ENCODE measurements around the gene C1orf185.
"Not testable (repeated sequence)": the region's sequence is repeated elsewhere in the genome, so short reads cannot be mapped to it uniquely, and the experiment has no call there.

The C1orf185 gene

DNA sequence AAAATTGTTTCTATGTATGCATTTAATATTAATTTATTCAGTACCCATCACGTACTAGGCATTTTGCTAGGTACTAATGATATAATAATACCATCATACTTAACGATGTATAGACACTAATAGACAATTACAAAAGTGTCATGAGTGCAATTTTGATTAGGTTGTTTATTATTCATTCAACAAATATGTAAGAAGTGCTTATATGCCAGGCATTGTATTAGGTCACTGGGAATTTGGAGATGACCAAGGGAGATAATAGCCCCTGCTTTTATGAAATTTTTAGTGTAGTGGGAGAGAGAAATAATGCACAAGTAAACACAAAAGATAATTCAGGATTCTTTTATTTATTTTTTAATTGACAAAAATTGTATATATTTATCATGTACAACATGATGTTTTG, 18.6 kb downstream of the C1orf185 start:
- no peak for TF ChIP-seq Cebpa-rat (IDR thresholded peaks at IDR 0.05)
- H3K4me1 ChIP-seq: no peaks in the 10 kb centered on the region

DNA sequence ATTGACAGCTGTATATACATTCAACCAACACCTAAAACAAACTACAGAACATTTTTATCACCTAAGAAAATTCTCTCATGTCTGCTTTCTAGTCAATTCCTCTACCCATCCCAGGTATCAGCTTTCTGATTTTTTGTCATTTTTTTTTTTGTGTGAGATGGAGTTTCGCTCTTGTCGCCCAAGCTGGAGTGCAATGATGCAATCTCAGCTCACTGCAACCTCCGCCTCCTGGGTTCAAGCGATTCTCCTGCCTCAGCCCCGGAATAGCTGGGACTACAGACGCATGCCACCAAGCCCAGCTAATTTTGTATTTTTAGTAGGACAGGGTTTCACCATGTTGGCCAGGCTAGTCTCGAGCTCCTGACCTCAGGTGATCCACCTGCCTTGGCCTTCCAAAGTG, 25.1 kb downstream of the C1orf185 start:
- peaks cover 7 to 15% (median 9%) of the 10 kb centered on the region in 11 experiments for H3K9me3 ChIP-seq (replicated peaks in 1 of 11)
- not testable (repeated sequence) for H3K27me3 ChIP-seq, H3K4me2 ChIP-seq, H3K27ac ChIP-seq, H3K4me1 ChIP-seq, H3K36me3 ChIP-seq, H4K20me1 ChIP-seq, H3K9ac ChIP-seq, H3K4me3 ChIP-seq

More for the DNA sequence above, 18.6 kb downstream of the C1orf185 start:
- Histone ChIP-seq H3K9me3 (replicated peaks in 1 of 11) (peaks cover 0 to 4% (median 0%) of the 10 kb centered on the region in 11 experiments; a peak in 1 of 22 replicates), H3K9ac (no peak overlapping the region), H3K4me2 (no peak overlapping the region), H4K20me1 (no peaks in the 10 kb centered on the region), H3K27ac (no peak overlapping the region), H3K27me3 (no peaks in the 10 kb centered on the region), H3K4me3 (no peak overlapping the region), H3K36me3 (no peaks in the 10 kb centered on the region)

DNA sequence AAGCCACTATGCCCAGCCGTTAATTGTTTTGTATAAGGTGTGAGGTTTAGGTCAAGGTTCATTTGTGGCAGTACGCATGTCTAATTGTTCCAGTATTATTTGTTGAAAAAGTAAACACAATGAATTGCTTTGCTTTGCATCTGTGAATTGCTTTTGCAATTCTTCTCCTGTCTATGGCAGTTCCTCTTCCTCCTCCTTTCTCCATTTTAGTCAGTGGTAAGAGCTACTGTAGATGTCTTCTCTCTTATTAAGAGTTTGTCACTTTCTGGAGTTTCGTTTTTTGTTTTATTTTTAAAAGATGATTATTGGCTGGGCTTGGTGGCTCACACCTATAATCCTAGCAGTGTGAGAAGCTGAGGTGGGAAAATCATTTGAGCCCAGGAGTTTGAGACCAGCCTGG, 29.2 kb downstream of the C1orf185 start:
- no peak overlapping the region for H3K4me3 ChIP-seq
- no peak overlapping the region for H3K27ac ChIP-seq
- no peaks in the 10 kb centered on the region for H4K20me1 ChIP-seq
- no peaks in the 10 kb centered on the region for H3K4me1 ChIP-seq
- peaks cover 29 to 42% (median 35%) of the 10 kb centered on the region in 11 experiments for H3K9me3 ChIP-seq (replicated peaks in 1 of 11)
- H3K4me2 ChIP-seq: no peak overlapping the region
- TF ChIP-seq Cebpa-rat (IDR thresholded peaks at IDR 0.05): no peak
- H3K27me3 ChIP-seq: no peaks in the 10 kb centered on the region
- no peak overlapping the region for H3K9ac ChIP-seq
- no peaks in the 10 kb centered on the region for H3K36me3 ChIP-seq

DNA sequence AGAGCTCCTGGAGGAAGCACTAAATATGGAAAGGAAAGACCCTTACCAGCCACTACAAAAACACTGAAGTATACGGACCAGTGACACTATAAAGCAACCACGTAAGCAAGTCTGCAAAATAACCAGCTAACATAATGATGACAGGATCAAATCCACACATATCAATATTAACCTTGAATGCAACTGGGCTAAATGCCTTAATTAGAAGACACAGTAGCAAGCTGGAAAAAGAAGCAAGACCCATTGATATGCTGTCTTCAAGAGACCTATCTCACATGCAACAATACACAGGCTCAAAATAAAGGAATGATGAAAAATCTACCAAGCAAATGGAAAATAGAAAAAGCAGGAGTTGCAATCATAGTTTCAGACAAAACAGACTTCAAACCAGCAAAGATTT, 31.0 kb downstream of the C1orf185 start:
- Histone ChIP-seq H3K9ac (no peak overlapping the region), H3K9me3 (replicated peaks in 1 of 11) (peaks cover 29 to 42% (median 35%) of the 10 kb centered on the region in 11 experiments), H3K27me3 (no peaks in the 10 kb centered on the region), H3K36me3 (no peaks in the 10 kb centered on the region), H3K27ac (no peak overlapping the region), H4K20me1 (no peaks in the 10 kb centered on the region), H3K4me2 (no peak overlapping the region), H3K4me3 (no peak overlapping the region), H3K4me1 (no peaks in the 10 kb centered on the region)
- TF ChIP-seq Cebpa-rat (IDR thresholded peaks at IDR 0.05): no peak

DNA sequence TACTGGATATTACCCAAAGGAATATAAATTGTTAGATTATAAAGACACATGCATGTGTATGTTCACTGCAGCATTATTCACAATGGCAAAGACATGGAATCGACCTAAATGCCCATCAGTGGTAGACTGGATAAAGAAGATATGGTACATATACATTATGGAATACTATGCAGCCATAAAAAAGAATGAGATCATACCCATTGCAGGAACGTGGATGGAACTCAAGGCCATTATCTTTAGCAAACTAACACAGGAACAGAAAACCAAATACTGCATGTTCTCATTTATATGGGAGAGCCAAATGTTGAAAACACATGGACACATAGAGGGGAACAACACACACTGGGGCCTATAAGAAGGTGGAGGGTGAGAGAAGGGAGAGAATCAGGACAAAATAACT, 35.7 kb downstream of the C1orf185 start:
- H3K9ac ChIP-seq, H3K4me2 ChIP-seq, H3K4me1 ChIP-seq, H3K27me3 ChIP-seq, H4K20me1 ChIP-seq, H3K4me3 ChIP-seq, H3K36me3 ChIP-seq, H3K27ac ChIP-seq: not testable (repeated sequence)
- H3K9me3 ChIP-seq (replicated peaks in 1 of 11): peaks cover 15 to 24% (median 22%) of the 10 kb centered on the region in 11 experiments

DNA sequence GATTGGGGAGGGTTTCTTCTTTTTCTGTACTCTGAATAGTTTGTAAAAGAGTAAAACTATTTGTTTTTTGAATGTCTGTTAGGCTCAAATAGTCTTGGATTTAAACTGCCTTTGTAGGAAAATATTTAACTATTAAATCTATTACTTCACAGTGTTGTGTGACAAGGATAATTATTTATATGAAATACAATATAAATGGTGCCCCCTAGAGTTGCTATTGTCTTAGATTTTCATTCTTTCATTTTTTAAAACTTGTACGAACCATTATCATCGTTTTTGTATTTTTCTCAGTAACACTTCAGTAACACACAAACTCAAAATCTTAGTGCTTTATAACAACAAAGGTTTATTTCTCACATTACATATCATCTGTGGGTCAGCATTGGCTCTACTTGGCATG, 37.4 kb downstream of the C1orf185 start:
- no peaks in the 10 kb centered on the region for H3K36me3 ChIP-seq
- H4K20me1 ChIP-seq: no peaks in the 10 kb centered on the region
- no peak for TF ChIP-seq Cebpa-rat (IDR thresholded peaks at IDR 0.05)
- H3K4me1 ChIP-seq: no peaks in the 10 kb centered on the region
- H3K9ac ChIP-seq: no peak overlapping the region
- H3K4me3 ChIP-seq: no peak overlapping the region
- H3K27me3 ChIP-seq: no peaks in the 10 kb centered on the region
- no peak overlapping the region for H3K4me2 ChIP-seq
- H3K9me3 ChIP-seq (replicated peaks in 1 of 11): peaks cover 0 to 6% (median 5%) of the 10 kb centered on the region in 11 experiments; a peak in 7 of 22 replicates
- no peak overlapping the region for H3K27ac ChIP-seq

DNA sequence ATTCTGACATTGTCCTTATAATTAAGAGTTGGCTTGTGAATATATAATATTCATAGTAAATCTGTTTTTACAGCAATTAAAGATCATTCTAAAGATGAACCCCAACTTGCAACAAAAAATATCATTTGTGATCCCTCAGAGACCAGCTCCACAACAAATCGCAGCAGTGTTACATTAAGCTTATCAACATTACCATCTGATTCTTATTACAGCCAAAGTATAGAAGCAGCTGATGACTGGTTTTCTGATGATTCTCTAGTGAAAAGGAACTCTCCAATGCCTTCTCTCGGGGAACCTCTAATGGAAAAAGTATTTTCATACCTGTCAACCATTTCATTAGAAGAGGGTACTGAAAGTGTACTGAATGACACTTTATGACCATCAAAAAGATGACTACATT, 45.4 kb downstream of the C1orf185 start:
- H3K9me3 ChIP-seq (replicated peaks in 1 of 11): no peaks in the 10 kb centered on the region
- no peak overlapping the region for H3K4me3 ChIP-seq
- no peak for TF ChIP-seq Cebpa-rat (IDR thresholded peaks at IDR 0.05)
- no peak overlapping the region for H3K9ac ChIP-seq
- no peak overlapping the region for H3K27ac ChIP-seq
- no peaks in the 10 kb centered on the region for H3K4me1 ChIP-seq
- no peaks in the 10 kb centered on the region for H3K27me3 ChIP-seq
- no peaks in the 10 kb centered on the region for H3K36me3 ChIP-seq
- H3K4me2 ChIP-seq: no peak overlapping the region
- H4K20me1 ChIP-seq: no peaks in the 10 kb centered on the region

DNA sequence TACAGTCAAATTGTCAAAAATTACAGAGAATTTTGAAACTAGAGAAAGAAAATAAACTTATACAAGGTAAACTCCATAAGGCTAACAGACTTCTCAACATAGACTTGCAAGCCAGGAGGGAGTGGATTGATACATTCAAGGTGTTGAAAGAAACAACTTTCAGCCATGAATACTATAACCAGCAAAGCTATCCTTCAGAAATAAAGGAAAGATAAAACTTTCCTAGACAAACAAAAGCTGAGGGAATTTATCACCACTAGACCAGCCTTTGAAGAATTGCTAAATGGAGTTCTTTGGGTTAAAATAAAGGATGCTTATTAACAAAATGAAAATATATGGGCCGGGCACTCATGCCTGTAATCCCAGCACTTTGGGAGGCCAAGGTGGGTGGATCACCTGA, 52.7 kb downstream of the C1orf185 start:
- Histone ChIP-seq H4K20me1 (no peaks in the 10 kb centered on the region), H3K9ac (no peak overlapping the region), H3K36me3 (no peaks in the 10 kb centered on the region), H3K4me2 (no peak overlapping the region), H3K9me3 (replicated peaks in 1 of 11) (peaks cover 27 to 37% (median 32%) of the 10 kb centered on the region in 11 experiments), H3K4me1 (peaks cover 0 to 7% (median 0%) of the 10 kb centered on the region in 10 experiments; a peak in 2 of 20 replicates), H3K27me3 (no peaks in the 10 kb centered on the region), H3K4me3 (no peak overlapping the region), H3K27ac (no peak overlapping the region)
- no peak for TF ChIP-seq Cebpa-rat (IDR thresholded peaks at IDR 0.05)

DNA sequence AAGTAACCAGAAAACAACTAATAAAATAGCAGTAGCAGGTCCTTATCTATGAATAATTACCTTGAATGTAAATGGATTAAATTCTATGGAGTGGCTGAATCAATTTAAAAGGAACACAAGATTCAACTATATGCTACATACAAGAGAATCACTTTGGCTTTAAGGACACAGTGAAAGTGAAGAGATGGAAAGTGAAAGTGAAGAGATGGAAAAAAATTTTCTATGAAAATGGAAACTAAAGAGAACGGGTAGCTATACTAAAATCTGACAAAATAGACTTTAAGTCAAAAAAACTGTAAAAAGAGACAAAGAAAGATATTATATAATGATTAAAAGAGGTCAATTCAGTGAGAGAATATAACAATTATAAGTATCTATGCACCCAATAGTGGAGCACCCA, 54.7 kb downstream of the C1orf185 start:
- Histone ChIP-seq H4K20me1 (no peaks in the 10 kb centered on the region), H3K9ac (no peak overlapping the region), H3K4me3 (no peak overlapping the region), H3K4me2 (no peak overlapping the region), H3K27ac (no peak overlapping the region), H3K27me3 (no peaks in the 10 kb centered on the region), H3K4me1 (peaks cover 0 to 7% (median 0%) of the 10 kb centered on the region in 10 experiments; a peak in 2 of 20 replicates), H3K36me3 (no peaks in the 10 kb centered on the region), H3K9me3 (replicated peaks in 1 of 11) (peaks cover 27 to 37% (median 32%) of the 10 kb centered on the region in 11 experiments)
- no peak for TF ChIP-seq Cebpa-rat (IDR thresholded peaks at IDR 0.05)

DNA sequence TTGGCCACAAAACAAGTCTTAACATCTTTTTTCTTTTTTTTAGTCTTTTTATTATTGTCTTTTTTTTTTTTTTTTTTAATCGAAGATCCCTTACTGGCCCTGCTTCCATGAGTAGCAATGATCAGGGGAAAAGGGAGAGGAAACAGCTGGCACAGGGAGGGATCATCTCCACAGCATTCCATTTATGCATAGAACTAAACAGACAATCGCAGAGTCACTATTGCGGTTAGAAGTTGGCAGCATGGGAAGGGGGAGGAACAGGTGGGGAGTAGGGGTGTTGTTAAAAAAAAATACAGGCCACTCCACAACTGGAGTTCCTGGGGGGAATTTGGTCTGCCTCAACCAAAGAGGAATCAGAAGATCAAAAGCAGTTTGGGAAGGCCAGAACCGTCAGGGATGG, 55.4 kb downstream of the C1orf185 start:
- peak overlapping the region in 3 of 11 experiments; percentile 7 to 19 (median 13); a peak in 1 of 22 replicates for H3K4me2 ChIP-seq
- H3K9me3 ChIP-seq (replicated peaks in 1 of 11): peaks cover 27 to 37% (median 32%) of the 10 kb centered on the region in 11 experiments
- H3K27ac ChIP-seq: no peak overlapping the region
- no peaks in the 10 kb centered on the region for H4K20me1 ChIP-seq
- H3K36me3 ChIP-seq: no peaks in the 10 kb centered on the region
- no peak overlapping the region for H3K9ac ChIP-seq
- no peaks in the 10 kb centered on the region for H3K27me3 ChIP-seq
- peaks cover 0 to 7% (median 0%) of the 10 kb centered on the region in 10 experiments; a peak in 2 of 20 replicates for H3K4me1 ChIP-seq
- no peak for TF ChIP-seq Cebpa-rat (IDR thresholded peaks at IDR 0.05)
- H3K4me3 ChIP-seq: no peak overlapping the region
